ENCODE data around the gene GDF9. TPM values are rescaled to one million over a fixed set of nuclear protein-coding genes. Genes with fewer than 3 reads are reported as not detected.

The GDF9 gene
- total RNA-seq, 1 experiment from 2014 or later: 0.49 TPM

- POLR2A ChIA-PET: no interaction called here
- peaks cover 41 to 47% of the 10 kb centered on the region in 2 experiments for H3K36me3 ChIP-seq (ENCODE audit: control insufficient read depth in 1 of 2, insufficient read depth in 2 of 2, low read length in 2 of 2)
- H2AFZ ChIP-seq (ENCODE audit: low read depth, low read length, poor library complexity, severe bottlenecking): no peak overlapping the region
- no peaks in the 10 kb centered on the region for H3K4me1 ChIP-seq (ENCODE audit: control insufficient read depth in 1 of 2, insufficient read depth in 2 of 2, low read length in 2 of 2)
- no peaks in the 10 kb centered on the region for H3K9me2 ChIP-seq (ENCODE audit: insufficient read depth)
- no peak for TF ChIP-seq RAD21 (IDR thresholded peaks at IDR 0.05; ENCODE audit: low read depth)
- no peak for TF ChIP-seq POLR2AphosphoS5 (IDR thresholded peaks at IDR 0.05; ENCODE audit: low read depth, low read length)
- no peak for TF ChIP-seq SRF (IDR thresholded peaks at IDR 0.05; ENCODE audit: low read depth)
- TF ChIP-seq ZNF274 (IDR thresholded peaks at IDR 0.05; ENCODE audit: low read depth, low read length): no peak
- no peak for TF ChIP-seq SP1 (IDR thresholded peaks at IDR 0.05; ENCODE audit: low read depth)
- TF ChIP-seq CBX3 (IDR thresholded peaks at IDR 0.05; ENCODE audit: low read depth): no peak
- no peak for TF ChIP-seq YY1 (IDR thresholded peaks at IDR 0.05; ENCODE audit: extremely low read depth, insufficient replicate concordance, low read depth, low read length)
- no peak for TF ChIP-seq MAX (IDR thresholded peaks at IDR 0.05)
- TF ChIP-seq CEBPB (IDR thresholded peaks at IDR 0.05; ENCODE audit: low read depth): no peak
- TF ChIP-seq TCF7L2 (IDR thresholded peaks at IDR 0.05; ENCODE audit: borderline replicate concordance, extremely low read depth, insufficient read depth, insufficient read length): no peak
- TF ChIP-seq, protein P1, sequence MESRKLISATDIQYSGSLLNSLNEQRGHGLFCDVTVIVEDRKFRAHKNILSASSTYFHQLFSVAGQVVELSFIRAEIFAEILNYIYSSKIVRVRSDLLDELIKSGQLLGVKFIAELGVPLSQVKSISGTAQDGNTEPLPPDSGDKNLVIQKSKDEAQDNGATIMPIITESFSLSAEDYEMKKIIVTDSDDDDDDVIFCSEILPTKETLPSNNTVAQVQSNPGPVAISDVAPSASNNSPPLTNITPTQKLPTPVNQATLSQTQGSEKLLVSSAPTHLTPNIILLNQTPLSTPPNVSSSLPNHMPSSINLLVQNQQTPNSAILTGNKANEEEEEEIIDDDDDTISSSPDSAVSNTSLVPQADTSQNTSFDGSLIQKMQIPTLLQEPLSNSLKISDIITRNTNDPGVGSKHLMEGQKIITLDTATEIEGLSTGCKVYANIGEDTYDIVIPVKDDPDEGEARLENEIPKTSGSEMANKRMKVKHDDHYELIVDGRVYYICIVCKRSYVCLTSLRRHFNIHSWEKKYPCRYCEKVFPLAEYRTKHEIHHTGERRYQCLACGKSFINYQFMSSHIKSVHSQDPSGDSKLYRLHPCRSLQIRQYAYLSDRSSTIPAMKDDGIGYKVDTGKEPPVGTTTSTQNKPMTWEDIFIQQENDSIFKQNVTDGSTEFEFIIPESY (IDR thresholded peaks at IDR 0.05; ENCODE audit: extremely low read depth, insufficient replicate concordance, low read length): no peak
- TF ChIP-seq EGR1 (IDR thresholded peaks at IDR 0.05; ENCODE audit: low read depth): no peak
- no peak for TF ChIP-seq EZH2phosphoT487 (IDR thresholded peaks at IDR 0.05; ENCODE audit: borderline replicate concordance)
- no peak for TF ChIP-seq JUND (IDR thresholded peaks at IDR 0.05)
- TF ChIP-seq SIN3A (IDR thresholded peaks at IDR 0.05; ENCODE audit: low read depth): no peak
- TF ChIP-seq ZFX (IDR thresholded peaks at IDR 0.05): no peak
- TF ChIP-seq, protein P2, sequence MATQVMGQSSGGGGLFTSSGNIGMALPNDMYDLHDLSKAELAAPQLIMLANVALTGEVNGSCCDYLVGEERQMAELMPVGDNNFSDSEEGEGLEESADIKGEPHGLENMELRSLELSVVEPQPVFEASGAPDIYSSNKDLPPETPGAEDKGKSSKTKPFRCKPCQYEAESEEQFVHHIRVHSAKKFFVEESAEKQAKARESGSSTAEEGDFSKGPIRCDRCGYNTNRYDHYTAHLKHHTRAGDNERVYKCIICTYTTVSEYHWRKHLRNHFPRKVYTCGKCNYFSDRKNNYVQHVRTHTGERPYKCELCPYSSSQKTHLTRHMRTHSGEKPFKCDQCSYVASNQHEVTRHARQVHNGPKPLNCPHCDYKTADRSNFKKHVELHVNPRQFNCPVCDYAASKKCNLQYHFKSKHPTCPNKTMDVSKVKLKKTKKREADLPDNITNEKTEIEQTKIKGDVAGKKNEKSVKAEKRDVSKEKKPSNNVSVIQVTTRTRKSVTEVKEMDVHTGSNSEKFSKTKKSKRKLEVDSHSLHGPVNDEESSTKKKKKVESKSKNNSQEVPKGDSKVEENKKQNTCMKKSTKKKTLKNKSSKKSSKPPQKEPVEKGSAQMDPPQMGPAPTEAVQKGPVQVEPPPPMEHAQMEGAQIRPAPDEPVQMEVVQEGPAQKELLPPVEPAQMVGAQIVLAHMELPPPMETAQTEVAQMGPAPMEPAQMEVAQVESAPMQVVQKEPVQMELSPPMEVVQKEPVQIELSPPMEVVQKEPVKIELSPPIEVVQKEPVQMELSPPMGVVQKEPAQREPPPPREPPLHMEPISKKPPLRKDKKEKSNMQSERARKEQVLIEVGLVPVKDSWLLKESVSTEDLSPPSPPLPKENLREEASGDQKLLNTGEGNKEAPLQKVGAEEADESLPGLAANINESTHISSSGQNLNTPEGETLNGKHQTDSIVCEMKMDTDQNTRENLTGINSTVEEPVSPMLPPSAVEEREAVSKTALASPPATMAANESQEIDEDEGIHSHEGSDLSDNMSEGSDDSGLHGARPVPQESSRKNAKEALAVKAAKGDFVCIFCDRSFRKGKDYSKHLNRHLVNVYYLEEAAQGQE (IDR thresholded peaks at IDR 0.05; ENCODE audit: low read depth): no peak
- TF ChIP-seq FOSL1 (IDR thresholded peaks at IDR 0.05; ENCODE audit: low read depth): no peak
- TF ChIP-seq ELF1 (IDR thresholded peaks at IDR 0.05; ENCODE audit: borderline replicate concordance, low read depth): no peak
- no peak for TF ChIP-seq POLR2A (IDR thresholded peaks at IDR 0.05; ENCODE audit: borderline replicate concordance, extremely low read depth, insufficient read depth, insufficient read length)
- H3K79me2 ChIP-seq (ENCODE audit: insufficient read depth, low read length): peaks cover 3% of the 10 kb centered on the region; the same call in 1 of the 2 replicates
- no peaks in the 10 kb centered on the region for H4K20me1 ChIP-seq (ENCODE audit: insufficient read depth)
- no TSS peak for BruUV-seq (replicated peaks)
- H3K27ac ChIP-seq (ENCODE audit: low read depth, low read length): no peak overlapping the region
- H3K9ac ChIP-seq (ENCODE audit: low read length): no peak overlapping the region
- RAD21 ChIA-PET (ENCODE audit: low non-redundant PET in 1 of 2, low total read pairs in 2 of 2, uncharacterized antibody in 2 of 2, unreplicated experiment in 2 of 2): no interaction called here
- H3K9me3 ChIP-seq (ENCODE audit: control insufficient read depth in 1 of 2, insufficient read depth in 1 of 2, low read depth in 1 of 2, low read length in 2 of 2): no peaks in the 10 kb centered on the region
- DNase-seq (ENCODE audit: low read depth, low spot score) (no peak), ATAC-seq (no peak)
- H3K4me3 ChIP-seq (replicated peaks in 1 of 2; ENCODE audit: low read depth in 1 of 2, low read length in 2 of 2): no peak overlapping the region
- CTCF ChIA-PET: no interaction called here
- intact Hi-C loops (cut with micrococcal nuclease): no loop called here
- no peaks in the 10 kb centered on the region for H3K27me3 ChIP-seq (ENCODE audit: insufficient read depth, low read length)
- H3K4me2 ChIP-seq (ENCODE audit: low read length): no peak overlapping the region
Observed at GRCh38 chr5:132895719-132896305, 29.5 kb upstream of the GDF9 start.

Data from HCT116 (cell line).